Body of pancreas (tissue), 4 donors: ENCODE data around the gene TBCE.

Experiments
- CTCF ChIP-seq, 7 experiments: fragments of 450-650 bp in 4 of 7; fragments of 200-600 bp in 3 of 7; sonication (generic) in 3 of 7; IDR thresholded peaks; one replicate each; pipeline ENCODE4 v1.5.1; 2016 to 2019; ENCODE audit warnings: antibody characterized with exemption in 7 of 7
- POLR2A ChIP-seq, 3 donors: fragments of 450-650 bp; IDR thresholded peaks; one replicate each; pipeline ENCODE4 v1.6.1; 2016; ENCODE audit warnings: antibody characterized with exemption in 3 of 3, mild to moderate bottlenecking in 2 of 3

- TF ChIP-seq CTCF (IDR thresholded peaks at IDR 0.05) (no peak), POLR2A (IDR thresholded peaks at IDR 0.05) (no peak)
Measured at GRCh38 chr1:235455097-235455496, 87.9 kb downstream of the TBCE start.
